SH-SY5Y (cell line): ENCODE measurements around the gene PTAFR.

Experiments
- GATA2 ChIP-seq: IDR thresholded peaks from 2 replicates; pipeline ENCODE4 v1.6.1; 2011; ENCODE audit warnings: mild to moderate bottlenecking, low read depth, low read length
- GATA3 ChIP-seq: IDR thresholded peaks from 2 replicates; pipeline ENCODE4 v1.6.1; 2011; ENCODE audit warnings: low read depth, mild to moderate bottlenecking, low read length, moderate library complexity

The PTAFR gene

GRCh38 chr1:28126783-28127490, 49.6 kb downstream of the PTAFR start:
- TF ChIP-seq GATA2, result no peak
- no peak for TF ChIP-seq GATA3

- TF ChIP-seq GATA3, result no peak
- TF ChIP-seq GATA2, result no peak
These were observed 50.3 kb downstream of the PTAFR start for GRCh38 chr1:28126212-28126611.

- no peak for TF ChIP-seq GATA2
- TF ChIP-seq GATA3, result no peak
These were observed 53.0 kb downstream of the PTAFR start for GRCh38 chr1:28123461-28123961.

GRCh38 chr1:28122183-28122582, 54.3 kb downstream of the PTAFR start:
- TF ChIP-seq GATA3 (no peak), GATA2 (no peak)

- no peak for TF ChIP-seq GATA3
- TF ChIP-seq GATA2, result no peak
These were observed 56.9 kb downstream of the PTAFR start for GRCh38 chr1:28119556-28119955.

- TF ChIP-seq GATA3 (no peak), GATA2 (no peak)
These were observed 57.7 kb downstream of the PTAFR start for GRCh38 chr1:28118640-28119307.

GRCh38 chr1:28115267-28115666, 61.2 kb downstream of the PTAFR start:
- TF ChIP-seq GATA2 (no peak), GATA3 (no peak)

- TF ChIP-seq GATA2 (no peak), GATA3 (no peak)
These were observed 61.6 kb downstream of the PTAFR start for GRCh38 chr1:28114844-28115243.

- TF ChIP-seq GATA2 (no peak), GATA3 (no peak)
These were observed 63.3 kb downstream of the PTAFR start for GRCh38 chr1:28113242-28113572.

GRCh38 chr1:28112388-28113241, 63.9 kb downstream of the PTAFR start:
- TF ChIP-seq GATA2, result no peak
- TF ChIP-seq GATA3, result no peak

- no peak for TF ChIP-seq GATA3
- TF ChIP-seq GATA2, result no peak
These were observed 65.3 kb downstream of the PTAFR start for GRCh38 chr1:28111157-28111556.

GRCh38 chr1:28110555-28110954, 65.9 kb downstream of the PTAFR start:
- TF ChIP-seq GATA3 (no peak), GATA2 (no peak)

GRCh38 chr1:28109639-28110038, 66.9 kb downstream of the PTAFR start:
- TF ChIP-seq GATA2 (no peak), GATA3 (no peak)

GRCh38 chr1:28108001-28108400, 68.5 kb downstream of the PTAFR start:
- TF ChIP-seq GATA3 (no peak), GATA2 (no peak)
